GM12865 (cell line): ENCODE measurements around the gene ABHD8.

ENCODE experiments used
- DNase-seq: peaks from one replicate; pipeline ENCODE4 v3.0.0; 2010; ENCODE audit warnings: low read depth
- H3K4me3 ChIP-seq: 2 replicates; pipeline ENCODE4 v1.5.1; 2011; ENCODE audit warnings: mild to moderate bottlenecking, low read depth, low read length, control low read depth
- CTCF ChIP-seq: IDR thresholded peaks from 2 replicates; pipeline ENCODE4 v1.5.1; 2011; ENCODE audit warnings: low read length, control low read depth, low read depth, inconsistent platforms; ENCODE audit not compliant: insufficient read depth; ENCODE audit errors: missing control alignments

The ABHD8 gene

GRCh38 chr19:17325881-17326594, 22.8 kb upstream of the ABHD8 start:
- no peak for TF ChIP-seq CTCF
- no peak overlapping the region for H3K4me3 ChIP-seq
- DNase-seq, result no peak

GRCh38 chr19:17325133-17325532, 21.9 kb upstream of the ABHD8 start:
- TF ChIP-seq CTCF, result no peak
- no peak for DNase-seq
- H3K4me3 ChIP-seq, result no peak overlapping the region

GRCh38 chr19:17324357-17325114, 21.3 kb upstream of the ABHD8 start:
- no peak for DNase-seq
- no peak overlapping the region for H3K4me3 ChIP-seq
- no peak for TF ChIP-seq CTCF

GRCh38 chr19:17323964-17324332, 20.7 kb upstream of the ABHD8 start:
- H3K4me3 ChIP-seq, result no peak overlapping the region
- no peak for TF ChIP-seq CTCF

GRCh38 chr19:17323300-17323963, 20.2 kb upstream of the ABHD8 start:
- no peak overlapping the region for H3K4me3 ChIP-seq
- no peak for TF ChIP-seq CTCF
- no peak for DNase-seq

More at GRCh38 chr19:17323964-17324332, 20.7 kb upstream of the ABHD8 start:
- DNase-seq, result no peak

GRCh38 chr19:17322854-17323253, 19.6 kb upstream of the ABHD8 start:
- TF ChIP-seq CTCF, result no peak
- no peak overlapping the region for H3K4me3 ChIP-seq
- DNase-seq, result no peak
